ENCODE measurements around the gene PID1. TPM values are rescaled to one million over a fixed set of nuclear protein-coding genes. Genes with fewer than 3 reads are reported as not detected.

The PID1 gene, protein sequence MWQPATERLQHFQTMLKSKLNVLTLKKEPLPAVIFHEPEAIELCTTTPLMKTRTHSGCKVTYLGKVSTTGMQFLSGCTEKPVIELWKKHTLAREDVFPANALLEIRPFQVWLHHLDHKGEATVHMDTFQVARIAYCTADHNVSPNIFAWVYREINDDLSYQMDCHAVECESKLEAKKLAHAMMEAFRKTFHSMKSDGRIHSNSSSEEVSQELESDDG
- total RNA-seq = 35.1 and 37.6 TPM in 2 replicates

DNA sequence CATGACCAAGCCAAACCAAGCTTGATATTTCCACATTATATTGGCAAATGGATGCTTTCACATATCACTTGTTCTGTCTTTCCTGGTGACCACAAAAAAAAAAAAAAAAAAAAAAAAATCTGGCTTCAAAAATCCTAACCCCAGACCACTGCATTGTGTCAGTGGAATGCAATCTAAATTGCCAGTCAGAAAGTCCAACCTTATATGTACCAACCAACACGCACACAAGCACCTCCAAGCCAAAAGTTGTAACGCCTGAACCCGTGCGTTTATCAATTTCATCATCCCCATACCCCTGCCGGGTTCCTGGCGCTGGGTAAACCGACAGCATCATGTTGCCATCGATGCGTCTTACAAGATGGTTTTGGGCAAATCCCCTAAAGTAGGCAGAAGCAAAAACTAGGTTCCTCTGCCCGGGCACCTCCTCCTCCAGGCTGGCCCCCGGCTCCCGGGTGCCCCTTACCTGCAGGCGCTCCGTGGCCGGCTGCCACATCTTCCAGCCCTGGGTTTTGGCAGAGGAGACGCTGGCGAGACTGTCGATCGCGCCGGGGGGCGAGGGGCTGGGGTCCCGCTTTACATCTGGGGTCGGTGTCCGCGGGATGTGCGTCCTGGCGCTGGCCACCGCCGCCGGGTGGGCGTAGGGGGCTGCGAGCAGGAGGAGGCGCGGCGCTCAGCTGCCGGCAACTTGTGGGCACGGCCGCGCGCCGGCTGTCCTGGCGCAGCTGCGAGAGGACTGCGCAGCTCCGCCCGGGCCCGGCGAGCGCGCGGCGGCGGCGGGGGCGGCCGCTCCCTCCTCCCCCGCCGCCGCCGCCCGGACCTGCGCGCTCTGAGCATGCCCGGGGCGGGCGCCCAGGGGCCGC is at the start of gene PID1:
PID1 (minus strand) TSS at position 737 of the 860 bp plus-strand sequence; CDS start at position 493, 244 bp downstream.

